ENCODE measurements around the gene SCGB1C1.

SCGB1C1 gene

GRCh38 chr11:207208-207862 lies 14.5 kb downstream of the SCGB1C1 start, which contains the start of the genes BET1L and RIC8A:
Gene BET1L (minus strand): TSS chr11:207399. CDS start chr11:207321, 78 bp downstream.
Gene RIC8A (plus strand): TSS chr11:207708. CDS start chr11:208855, 1,147 bp downstream.
- H3K4me3 ChIP-seq (ENCODE audit: low read length) = peak within 1 kb of the TSS; percentile 92

DNA sequence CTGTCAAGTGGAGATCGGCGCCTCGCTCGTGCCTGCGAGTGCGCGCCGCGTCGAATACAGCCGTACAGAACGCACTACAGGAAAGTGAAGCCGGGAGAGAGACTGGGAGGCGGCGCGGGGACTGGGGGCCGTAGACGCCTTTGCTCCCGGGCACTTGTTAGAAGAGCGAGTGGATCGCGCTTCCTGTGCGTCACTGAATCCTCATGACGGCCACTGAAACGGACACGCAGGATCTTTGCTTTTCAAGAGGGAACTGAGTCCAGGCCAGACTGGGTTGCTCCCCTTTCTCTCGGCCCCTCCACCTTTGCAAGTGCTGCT lies 14.9 kb downstream of the SCGB1C1 start:
- no peak for TF ChIP-seq CTCF (conservative IDR thresholded peaks at IDR 0.05; ENCODE audit: low read depth, low read length)
- peak overlapping the region; percentile 92 for H3K4me3 ChIP-seq (ENCODE audit: low read length)
- DNase-seq (ENCODE audit: low read depth) = peak; percentile 18

More at GRCh38 chr11:207208-207862, 14.5 kb downstream of the SCGB1C1 start, which contains the start of the genes BET1L and RIC8A:
- DNase-seq (ENCODE audit: low read depth) = peak; percentile 98
- no peak for TF ChIP-seq CTCF (conservative IDR thresholded peaks at IDR 0.05; ENCODE audit: low read depth, low read length)

DNA sequence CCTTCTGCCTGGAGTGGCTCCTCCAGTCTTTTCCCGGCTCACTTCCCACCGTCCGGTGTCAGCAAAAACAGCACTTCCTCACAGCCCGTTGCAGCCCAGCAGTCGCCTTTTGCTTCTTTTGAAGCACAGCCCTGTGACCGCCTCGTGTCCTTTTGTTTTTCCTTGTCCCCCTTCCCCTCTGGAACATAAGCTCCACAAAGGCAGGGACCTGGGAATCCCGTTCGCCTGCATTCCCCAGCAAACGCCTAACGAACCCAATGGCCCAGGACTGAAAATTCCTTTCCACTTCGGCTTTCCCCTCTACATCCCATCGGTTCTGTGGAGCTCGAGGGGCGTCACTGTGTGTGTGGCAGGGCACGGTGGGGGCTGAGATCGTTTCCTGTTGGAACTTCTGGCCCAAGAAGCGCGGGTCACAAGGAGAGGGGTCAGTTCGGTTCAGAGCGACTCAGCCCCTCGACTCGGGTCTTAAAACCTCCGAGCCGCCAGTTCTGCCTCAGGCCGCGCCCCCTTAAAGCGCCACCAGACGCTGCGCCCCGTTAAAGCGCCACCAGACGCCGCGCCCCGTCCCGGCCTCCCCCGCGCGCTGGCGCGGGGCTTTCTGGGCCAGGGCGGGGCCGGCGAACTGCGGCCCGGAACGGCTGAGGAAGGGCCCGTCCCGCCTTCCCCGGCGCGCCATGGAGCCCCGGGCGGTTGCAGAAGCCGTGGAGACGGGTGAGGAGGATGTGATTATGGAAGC lies 15.5 kb downstream of the SCGB1C1 start:
- H3K4me3 ChIP-seq (ENCODE audit: low read length) = peak overlapping the region; percentile 92
- peak; percentile 36 for DNase-seq (ENCODE audit: low read depth)
- no peak for TF ChIP-seq CTCF (conservative IDR thresholded peaks at IDR 0.05; ENCODE audit: low read depth, low read length)

- no peak for DNase-seq (ENCODE audit: low read depth)
- TF ChIP-seq CTCF (conservative IDR thresholded peaks at IDR 0.05; ENCODE audit: low read depth, low read length) = no peak
- H3K4me3 ChIP-seq (ENCODE audit: low read length) = peak overlapping the region; percentile 92
Measured at GRCh38 chr11:208917-209260, 16.0 kb downstream of the SCGB1C1 start.

GRCh38 chr11:209275-210121 lies 16.6 kb downstream of the SCGB1C1 start:
- no peak for DNase-seq (ENCODE audit: low read depth)
- TF ChIP-seq CTCF (conservative IDR thresholded peaks at IDR 0.05; ENCODE audit: low read depth, low read length) = no peak
- H3K4me3 ChIP-seq (ENCODE audit: low read length) = peak overlapping the region; percentile 92

DNA sequence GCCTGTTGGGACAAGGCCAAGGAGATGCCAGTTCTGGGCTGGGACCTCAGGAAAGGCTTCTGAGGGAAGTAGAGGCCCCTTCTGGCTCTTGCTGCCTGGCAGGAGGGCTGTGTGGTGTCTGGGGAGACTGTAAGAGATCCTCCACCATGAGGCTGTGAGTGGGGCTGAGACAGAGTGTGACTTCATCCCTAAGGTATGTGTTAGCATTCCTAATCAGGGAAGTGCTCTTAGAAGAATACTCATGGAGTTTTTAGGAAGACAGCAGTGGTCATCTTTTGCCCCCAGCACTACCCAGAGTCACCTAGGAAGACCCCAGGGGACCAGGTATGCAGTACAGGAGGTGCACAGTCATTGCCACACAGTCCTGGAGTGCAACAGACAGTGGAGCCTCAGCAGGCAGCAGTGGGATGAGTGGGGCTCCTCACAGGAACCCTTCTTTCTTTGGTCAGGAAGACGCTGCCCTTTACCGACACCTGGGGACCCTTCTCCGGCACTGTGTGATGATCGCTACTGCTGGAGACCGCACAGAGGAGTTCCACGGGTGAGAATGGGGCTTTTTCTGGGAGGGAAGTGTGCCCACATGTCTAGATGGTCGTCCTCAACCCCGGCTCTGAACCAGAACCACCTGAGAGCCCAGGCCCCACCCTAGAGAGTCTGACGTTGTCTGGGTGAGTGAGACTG lies 17.4 kb downstream of the SCGB1C1 start:
- TF ChIP-seq CTCF (conservative IDR thresholded peaks at IDR 0.05; ENCODE audit: low read depth, low read length) = no peak
- peak overlapping the region; percentile 92 for H3K4me3 ChIP-seq (ENCODE audit: low read length)
- peak; percentile 17 for DNase-seq (ENCODE audit: low read depth)

Data from retinal pigment epithelial cell (primary cell).